Neural cell (in vitro differentiated cells): ENCODE results near the gene UNC5C. TPM values are rescaled to one million over a fixed set of nuclear protein-coding genes. Genes with fewer than 3 reads are reported as not detected.

Experiments
- H2AFZ ChIP-seq: fragments of 200-600, 300-800 bp; sonication (generic), shearing (Covaris generic); 2 replicates; pipeline ENCODE4 v1.6.0; 2014; ENCODE audit warnings: low read depth, mild to moderate bottlenecking, antibody characterized with exemption, low read length, moderate library complexity
- H3F3A ChIP-seq: fragments of 200-600 bp; shearing (Covaris generic); 2 replicates; pipeline ENCODE4 v1.6.1; 2016; ENCODE audit warnings: mild to moderate bottlenecking, moderate library complexity, mixed read lengths, antibody characterized with exemption, low read length; ENCODE audit not compliant: insufficient read depth, poor library complexity, severe bottlenecking
- H3K27ac ChIP-seq: fragments of 200-600, 300-800 bp; sonication (generic), shearing (Covaris generic); 2 replicates; pipeline ENCODE4 v1.5.1; 2014; ENCODE audit warnings: mild to moderate bottlenecking, low read length, moderate library complexity
- H3K27me3 ChIP-seq: fragments of 300-800, 200-600 bp; sonication (generic), shearing (Covaris generic); 2 replicates; pipeline ENCODE4 v1.6.0; 2014; ENCODE audit warnings: mild to moderate bottlenecking, low read depth, low read length, moderate library complexity; ENCODE audit not compliant: insufficient read depth
- H3K36me3 ChIP-seq: fragments of 300-800, 200-600 bp; sonication (generic), shearing (Covaris generic); 2 replicates; pipeline ENCODE4 v1.5.1; 2014; ENCODE audit warnings: mild to moderate bottlenecking, antibody characterized with exemption, low read length, moderate library complexity; ENCODE audit not compliant: insufficient read depth
- H3K4me2 ChIP-seq: fragments of 300-800, 200-600 bp; sonication (generic), shearing (Covaris generic); 2 replicates; pipeline ENCODE4 v1.6.0; 2014; ENCODE audit warnings: mild to moderate bottlenecking, low read length
- H3K4me3 ChIP-seq: fragments of 300-800, 200-600 bp; sonication (generic), shearing (Covaris generic); 2 replicates; pipeline ENCODE4 v1.5.1; 2014; ENCODE audit warnings: mild to moderate bottlenecking, low read length, moderate library complexity
- H3K79me2 ChIP-seq: fragments of 200-600 bp; shearing (Covaris generic); replicated peaks from 2 replicates; pipeline ENCODE4 v1.6.0; 2014; ENCODE audit warnings: mild to moderate bottlenecking, low read length, moderate library complexity; ENCODE audit not compliant: insufficient read depth
- H3K9ac ChIP-seq: fragments of 300-800, 200-600 bp; sonication (generic), shearing (Covaris generic); 2 replicates; pipeline ENCODE4 v1.6.1; 2016; ENCODE audit warnings: mild to moderate bottlenecking, low read length, mixed read lengths
- H3K9me2 ChIP-seq: fragments of 200-600 bp; shearing (Covaris generic); 2 replicates; pipeline ENCODE4 v1.6.1; 2016; ENCODE audit warnings: mild to moderate bottlenecking, low read length, mixed read lengths; ENCODE audit not compliant: insufficient read depth
- H3K9me3 ChIP-seq: fragments of 200-600, 300-800 bp; sonication (generic), shearing (Covaris generic); 2 replicates; pipeline ENCODE4 v1.6.1; 2016; ENCODE audit warnings: mild to moderate bottlenecking, mixed run types, low read length, moderate library complexity, mixed read lengths
- H4K20me1 ChIP-seq: fragments of 200-600 bp; shearing (Covaris generic); 2 replicates; pipeline ENCODE4 v1.6.1; 2016; ENCODE audit warnings: mild to moderate bottlenecking, mixed run types; ENCODE audit not compliant: insufficient read depth
- EP300 ChIP-seq: fragments of 450-650 bp; conservative IDR thresholded peaks from 2 replicates; pipeline ENCODE4 v1.6.1; 2014; ENCODE audit warnings: antibody characterized with exemption, mild to moderate bottlenecking, moderate library complexity; ENCODE audit not compliant: poor library complexity, severe bottlenecking
- EZH2 ChIP-seq: fragments of 200-600, 300-800 bp; shearing (Covaris generic), sonication (generic); IDR thresholded peaks from 2 replicates; pipeline ENCODE4 v1.6.1; 2014; ENCODE audit warnings: antibody characterized with exemption, low read length, borderline replicate concordance, mild to moderate bottlenecking; ENCODE audit not compliant: insufficient read depth, poor library complexity, severe bottlenecking
- MXI1 ChIP-seq: fragments of 450-650 bp; conservative IDR thresholded peaks from 2 replicates; pipeline ENCODE4 v1.6.1; 2014; ENCODE audit warnings: antibody characterized with exemption, mild to moderate bottlenecking; ENCODE audit not compliant: poor library complexity, severe bottlenecking
- POLR2AphosphoS5 ChIP-seq: IDR thresholded peaks from 2 replicates; pipeline ENCODE4 v1.6.1; 2012
- RAD21 ChIP-seq: fragments of 450-650 bp; conservative IDR thresholded peaks from 2 replicates; pipeline ENCODE4 v1.6.1; 2014; ENCODE audit warnings: antibody characterized with exemption, mild to moderate bottlenecking, moderate library complexity
- SMC3 ChIP-seq: fragments of 450-650 bp; conservative IDR thresholded peaks from 2 replicates; pipeline ENCODE4 v1.6.1; 2014; ENCODE audit warnings: antibody characterized with exemption, mild to moderate bottlenecking, moderate library complexity; ENCODE audit not compliant: poor library complexity
- TAF1 ChIP-seq: IDR thresholded peaks from 2 replicates; pipeline ENCODE4 v1.6.1; 2012; ENCODE audit warnings: low read depth
- polyA plus RNA-seq: library from polyadenylated mRNA; depleted of rRNA; stranded (reverse); fragments of >200 nt; gene quantifications from 2 replicates; pipeline ENCODE4 v1.2.3, GENCODE V29; 2014
- TF ChIP-seq, protein P1 (sequence below): IDR thresholded peaks from 2 replicates; pipeline ENCODE4 v1.6.1; 2012; ENCODE audit warnings: borderline replicate concordance
- TF ChIP-seq, protein P2 (sequence below): fragments of 450-650 bp; IDR thresholded peaks from 2 replicates; pipeline ENCODE4 v1.5.1; 2014; ENCODE audit warnings: antibody characterized with exemption, mild to moderate bottlenecking, moderate library complexity; ENCODE audit not compliant: poor library complexity, severe bottlenecking

Gene UNC5C
- polyA plus RNA-seq, 1 donor from 2014 or later: 0.56 TPM

GRCh38 chr4:95540227-95540626 is 8.5 kb downstream of the UNC5C start:
- no peak overlapping the region for H3K9ac ChIP-seq
- TF ChIP-seq SMC3 (no peak), POLR2AphosphoS5 (no peak), EP300 (no peak), RAD21 (no peak), MXI1 (no peak), EZH2 (no peak)
- TF ChIP-seq, protein P1, sequence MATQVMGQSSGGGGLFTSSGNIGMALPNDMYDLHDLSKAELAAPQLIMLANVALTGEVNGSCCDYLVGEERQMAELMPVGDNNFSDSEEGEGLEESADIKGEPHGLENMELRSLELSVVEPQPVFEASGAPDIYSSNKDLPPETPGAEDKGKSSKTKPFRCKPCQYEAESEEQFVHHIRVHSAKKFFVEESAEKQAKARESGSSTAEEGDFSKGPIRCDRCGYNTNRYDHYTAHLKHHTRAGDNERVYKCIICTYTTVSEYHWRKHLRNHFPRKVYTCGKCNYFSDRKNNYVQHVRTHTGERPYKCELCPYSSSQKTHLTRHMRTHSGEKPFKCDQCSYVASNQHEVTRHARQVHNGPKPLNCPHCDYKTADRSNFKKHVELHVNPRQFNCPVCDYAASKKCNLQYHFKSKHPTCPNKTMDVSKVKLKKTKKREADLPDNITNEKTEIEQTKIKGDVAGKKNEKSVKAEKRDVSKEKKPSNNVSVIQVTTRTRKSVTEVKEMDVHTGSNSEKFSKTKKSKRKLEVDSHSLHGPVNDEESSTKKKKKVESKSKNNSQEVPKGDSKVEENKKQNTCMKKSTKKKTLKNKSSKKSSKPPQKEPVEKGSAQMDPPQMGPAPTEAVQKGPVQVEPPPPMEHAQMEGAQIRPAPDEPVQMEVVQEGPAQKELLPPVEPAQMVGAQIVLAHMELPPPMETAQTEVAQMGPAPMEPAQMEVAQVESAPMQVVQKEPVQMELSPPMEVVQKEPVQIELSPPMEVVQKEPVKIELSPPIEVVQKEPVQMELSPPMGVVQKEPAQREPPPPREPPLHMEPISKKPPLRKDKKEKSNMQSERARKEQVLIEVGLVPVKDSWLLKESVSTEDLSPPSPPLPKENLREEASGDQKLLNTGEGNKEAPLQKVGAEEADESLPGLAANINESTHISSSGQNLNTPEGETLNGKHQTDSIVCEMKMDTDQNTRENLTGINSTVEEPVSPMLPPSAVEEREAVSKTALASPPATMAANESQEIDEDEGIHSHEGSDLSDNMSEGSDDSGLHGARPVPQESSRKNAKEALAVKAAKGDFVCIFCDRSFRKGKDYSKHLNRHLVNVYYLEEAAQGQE: no peak
- H2AFZ ChIP-seq: no peak overlapping the region
- no peaks in the 10 kb centered on the region for H3F3A ChIP-seq
- no peaks in the 10 kb centered on the region for H3K9me2 ChIP-seq
- no peak overlapping the region for H3K4me2 ChIP-seq
- H3K79me2 ChIP-seq: no peaks in the 10 kb centered on the region
- no peak overlapping the region for H3K4me3 ChIP-seq
- no peak overlapping the region for H3K27ac ChIP-seq
- no peaks in the 10 kb centered on the region for H3K36me3 ChIP-seq
- no peaks in the 10 kb centered on the region for H3K9me3 ChIP-seq
- H4K20me1 ChIP-seq: no peaks in the 10 kb centered on the region
- H3K27me3 ChIP-seq: no peaks in the 10 kb centered on the region

- Histone ChIP-seq H3K4me3 (no peak overlapping the region), H4K20me1 (no peaks in the 10 kb centered on the region), H3K9me2 (no peaks in the 10 kb centered on the region), H3K9me3 (no peaks in the 10 kb centered on the region), H3K79me2 (no peaks in the 10 kb centered on the region), H3K27ac (no peak overlapping the region), H3F3A (no peaks in the 10 kb centered on the region), H3K9ac (no peak overlapping the region), H3K27me3 (no peaks in the 10 kb centered on the region), H2AFZ (no peak overlapping the region), H3K36me3 (no peaks in the 10 kb centered on the region), H3K4me2 (no peak overlapping the region)
- TF ChIP-seq, protein P1: no peak
- TF ChIP-seq MXI1: no peak
- no peak for TF ChIP-seq EZH2
- no peak for TF ChIP-seq TAF1
- no peak for TF ChIP-seq POLR2AphosphoS5
- no peak for TF ChIP-seq SMC3
- no peak for TF ChIP-seq EP300
- no peak for TF ChIP-seq RAD21
- TF ChIP-seq, protein P2, sequence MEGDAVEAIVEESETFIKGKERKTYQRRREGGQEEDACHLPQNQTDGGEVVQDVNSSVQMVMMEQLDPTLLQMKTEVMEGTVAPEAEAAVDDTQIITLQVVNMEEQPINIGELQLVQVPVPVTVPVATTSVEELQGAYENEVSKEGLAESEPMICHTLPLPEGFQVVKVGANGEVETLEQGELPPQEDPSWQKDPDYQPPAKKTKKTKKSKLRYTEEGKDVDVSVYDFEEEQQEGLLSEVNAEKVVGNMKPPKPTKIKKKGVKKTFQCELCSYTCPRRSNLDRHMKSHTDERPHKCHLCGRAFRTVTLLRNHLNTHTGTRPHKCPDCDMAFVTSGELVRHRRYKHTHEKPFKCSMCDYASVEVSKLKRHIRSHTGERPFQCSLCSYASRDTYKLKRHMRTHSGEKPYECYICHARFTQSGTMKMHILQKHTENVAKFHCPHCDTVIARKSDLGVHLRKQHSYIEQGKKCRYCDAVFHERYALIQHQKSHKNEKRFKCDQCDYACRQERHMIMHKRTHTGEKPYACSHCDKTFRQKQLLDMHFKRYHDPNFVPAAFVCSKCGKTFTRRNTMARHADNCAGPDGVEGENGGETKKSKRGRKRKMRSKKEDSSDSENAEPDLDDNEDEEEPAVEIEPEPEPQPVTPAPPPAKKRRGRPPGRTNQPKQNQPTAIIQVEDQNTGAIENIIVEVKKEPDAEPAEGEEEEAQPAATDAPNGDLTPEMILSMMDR: no peak
Measured at GRCh38 chr4:95539106-95539505, 9.7 kb downstream of the UNC5C start.
